GM19239 (cell line): ENCODE results near the gene ZNF710.
"Not testable (repeated sequence)": the region's sequence is repeated elsewhere in the genome, so short reads cannot be mapped to it uniquely, and the experiment has no call there.

Source experiments
- DNase-seq: peaks from one replicate; pipeline ENCODE4 v3.0.0; 2011; ENCODE audit warnings: low spot score; ENCODE audit not compliant: insufficient read length
- FAIRE-seq: peaks from 2 replicates; lab custom pipeline; 2011; peaks lifted over from hg19 to GRCh38; lab: Jason Lieb, UNC

ZNF710 gene, protein sequence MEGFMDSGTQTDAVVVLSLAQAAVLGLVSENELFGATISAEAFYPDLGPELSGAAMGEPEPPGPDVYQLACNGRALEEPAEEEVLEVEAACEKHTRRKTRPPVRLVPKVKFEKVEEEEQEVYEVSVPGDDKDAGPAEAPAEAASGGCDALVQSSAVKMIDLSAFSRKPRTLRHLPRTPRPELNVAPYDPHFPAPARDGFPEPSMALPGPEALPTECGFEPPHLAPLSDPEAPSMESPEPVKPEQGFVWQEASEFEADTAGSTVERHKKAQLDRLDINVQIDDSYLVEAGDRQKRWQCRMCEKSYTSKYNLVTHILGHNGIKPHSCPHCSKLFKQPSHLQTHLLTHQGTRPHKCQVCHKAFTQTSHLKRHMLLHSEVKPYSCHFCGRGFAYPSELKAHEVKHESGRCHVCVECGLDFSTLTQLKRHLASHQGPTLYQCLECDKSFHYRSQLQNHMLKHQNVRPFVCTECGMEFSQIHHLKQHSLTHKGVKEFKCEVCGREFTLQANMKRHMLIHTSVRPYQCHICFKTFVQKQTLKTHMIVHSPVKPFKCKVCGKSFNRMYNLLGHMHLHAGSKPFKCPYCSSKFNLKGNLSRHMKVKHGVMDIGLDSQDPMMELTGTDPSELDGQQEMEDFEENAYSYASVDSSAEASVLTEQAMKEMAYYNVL

DNA sequence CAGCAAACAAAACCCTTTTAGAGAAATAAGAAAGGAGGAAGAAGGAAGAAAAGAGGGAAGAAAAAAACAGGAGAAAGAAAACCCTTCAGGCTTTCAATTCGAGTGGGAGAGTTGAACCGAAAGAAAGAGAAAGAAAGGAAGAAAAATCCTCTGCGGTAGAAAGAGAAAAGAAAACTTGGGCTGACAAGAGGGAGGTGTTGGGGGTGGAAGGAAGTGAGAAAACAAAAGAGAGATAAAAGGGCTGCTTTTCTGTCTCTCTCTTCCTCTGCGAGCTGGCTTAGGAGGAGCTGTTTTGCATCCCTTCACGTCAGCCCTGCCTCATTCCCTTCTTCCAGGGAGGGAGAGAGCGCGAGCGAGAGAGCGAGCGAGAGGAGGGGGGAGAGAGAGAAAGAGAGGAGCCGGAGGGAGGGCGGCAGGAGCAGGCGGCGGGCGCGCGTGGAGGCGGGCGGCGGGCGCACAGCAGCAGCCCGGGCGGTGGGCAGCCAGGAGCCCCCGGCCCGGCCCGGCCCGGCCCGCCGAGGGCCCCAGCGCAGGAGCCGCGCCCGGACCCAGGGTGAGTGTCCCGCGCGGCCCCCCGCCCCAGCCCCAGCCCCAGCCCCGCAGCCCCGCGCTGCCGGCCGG, at the start of gene ZNF710:
Gene ZNF710 (plus strand): TSS at position 263 of the 621 bp plus-strand sequence. CDS start 65,814 bp downstream, outside the sequence.
- FAIRE-seq (peak; percentile 70), DNase-seq (peak; percentile 89)

DNA sequence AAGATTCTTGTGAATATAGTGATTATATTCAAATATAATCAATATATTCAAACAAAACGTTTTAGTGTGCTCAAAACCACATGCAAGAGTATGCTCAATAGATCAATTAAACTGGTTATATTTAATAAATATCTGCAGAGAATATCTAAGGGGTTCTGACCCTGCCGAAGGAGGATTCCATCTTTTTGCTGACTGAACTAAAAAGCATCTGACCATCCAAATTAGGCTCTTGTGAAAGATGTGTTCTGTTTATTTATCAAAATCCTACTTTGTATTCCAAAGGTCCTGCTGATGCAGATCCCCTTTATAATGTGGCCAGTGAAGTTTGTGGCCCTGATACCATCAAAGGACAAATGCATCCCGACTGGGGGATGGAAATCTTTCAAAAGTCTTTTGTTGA, 46.6 kb upstream of the ZNF710 start:
- FAIRE-seq (no peak), DNase-seq (no peak)

DNA sequence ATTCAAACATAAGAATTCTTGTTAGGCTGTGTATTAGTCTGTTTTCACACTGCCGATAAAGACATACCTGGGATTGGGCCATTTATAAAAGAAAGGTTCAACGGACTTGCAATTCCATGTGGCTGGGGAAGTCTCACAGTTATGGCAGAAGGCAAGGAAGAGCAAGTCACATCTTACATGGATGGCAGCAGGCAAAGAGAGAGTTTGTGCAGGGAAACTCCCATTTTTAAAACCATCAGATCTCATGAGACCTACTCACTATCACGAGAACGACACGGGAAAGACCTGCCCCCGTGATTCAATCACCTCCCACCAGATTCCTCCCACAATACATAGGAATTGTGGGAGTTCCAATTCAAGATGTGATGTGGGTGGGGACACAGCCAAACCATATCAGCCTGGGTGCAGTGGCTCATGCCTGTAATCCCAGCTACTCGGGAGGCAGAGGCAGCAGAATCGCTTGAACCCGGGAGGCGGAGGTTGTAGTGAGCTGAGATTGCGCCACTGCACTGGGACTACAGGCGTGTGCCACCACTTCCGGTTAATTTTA, 45.6 kb upstream of the ZNF710 start:
- not testable (repeated sequence) for DNase-seq, FAIRE-seq

DNA sequence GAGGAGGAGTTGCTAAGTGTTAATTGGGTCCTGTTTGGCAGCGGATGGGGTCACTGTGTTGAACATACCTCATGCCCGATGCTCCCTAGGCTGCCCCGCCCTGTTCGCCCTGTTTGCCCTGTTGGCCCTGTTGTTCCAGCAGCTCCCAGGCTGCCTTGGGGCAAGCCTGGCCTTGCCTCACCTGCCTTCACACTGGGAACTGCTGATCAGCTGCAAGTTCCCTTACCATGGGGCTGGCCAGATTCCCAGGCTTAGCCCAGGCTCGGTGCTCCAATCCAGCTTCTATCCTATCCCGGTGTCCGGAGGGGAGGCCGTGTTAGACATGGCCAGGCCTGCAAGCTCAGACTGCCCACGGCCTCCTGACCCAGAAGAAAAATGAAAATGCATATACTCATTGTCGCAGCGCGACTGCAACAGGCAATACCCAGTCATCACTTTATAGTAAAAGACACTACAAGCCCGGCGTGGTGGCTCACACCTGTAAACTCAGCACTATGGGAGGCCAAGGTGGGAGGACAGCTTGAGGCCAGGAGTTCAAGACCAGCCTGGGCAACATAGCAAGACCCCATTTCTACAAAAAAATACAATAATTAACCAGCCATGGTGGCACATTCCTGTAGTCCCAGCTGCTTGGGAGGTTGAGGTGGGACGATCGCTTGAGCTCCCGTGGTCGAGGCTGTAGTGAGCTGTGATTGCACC, 42.9 kb upstream of the ZNF710 start:
- FAIRE-seq (no peak), DNase-seq (no peak)

- FAIRE-seq (no peak), DNase-seq (no peak)
Observed at GRCh38 chr15:89963301-89964231, 37.6 kb upstream of the ZNF710 start.

- DNase-seq: no peak
- no peak for FAIRE-seq
Observed at GRCh38 chr15:89964232-89964954, 36.7 kb upstream of the ZNF710 start.

DNA sequence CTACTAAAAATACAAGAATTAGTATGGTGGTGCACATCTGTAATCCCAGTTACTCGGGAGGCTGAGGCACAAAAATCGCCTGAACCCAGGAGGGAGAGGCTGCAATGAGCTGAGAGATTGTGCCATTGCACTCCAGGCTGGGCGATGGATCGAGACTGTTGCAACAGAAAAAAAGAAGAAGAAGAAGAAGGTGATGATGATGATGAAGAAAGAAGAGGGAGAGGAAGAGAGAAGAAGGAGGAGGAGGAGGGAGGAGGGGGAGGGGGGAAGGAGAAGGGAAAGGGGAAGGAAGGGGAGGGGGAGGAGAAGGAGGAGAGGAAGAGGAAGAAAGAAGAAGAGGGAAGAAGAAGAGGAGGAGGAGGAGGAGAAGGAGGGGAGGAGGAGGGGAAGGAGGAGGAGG, 33.2 kb upstream of the ZNF710 start:
- DNase-seq (no peak), FAIRE-seq (no peak)

DNA sequence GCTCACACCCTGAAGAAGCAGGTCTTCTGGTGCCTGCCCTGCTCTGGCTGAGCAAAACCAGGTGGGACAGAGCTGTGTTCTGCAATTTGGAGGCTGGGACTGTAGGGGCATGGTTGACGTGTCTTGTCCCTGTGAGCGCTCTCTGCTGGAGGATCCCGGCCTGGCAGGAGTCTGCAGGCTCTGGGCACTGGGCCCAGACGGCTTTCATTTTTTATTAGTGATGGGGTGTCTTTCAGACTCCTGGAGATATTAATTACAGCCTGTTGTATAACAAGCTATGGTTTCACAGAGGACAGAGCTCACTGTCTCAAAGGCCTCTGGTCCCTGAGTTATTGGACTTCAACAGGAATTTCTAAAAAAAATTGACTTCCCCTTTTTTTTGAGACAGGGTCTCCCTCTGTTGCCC, 29.5 kb upstream of the ZNF710 start:
- DNase-seq (peak; percentile 64), FAIRE-seq (peak; percentile 71)

- DNase-seq: no peak
Observed at GRCh38 chr15:89972085-89972484, 29.0 kb upstream of the ZNF710 start.

GRCh38 chr15:89975482-89976245, 25.5 kb upstream of the ZNF710 start:
- DNase-seq (no peak), FAIRE-seq (no peak)

More at GRCh38 chr15:89972085-89972484, 29.0 kb upstream of the ZNF710 start:
- FAIRE-seq: no peak

GRCh38 chr15:89976246-89976600, 24.9 kb upstream of the ZNF710 start:
- DNase-seq (no peak), FAIRE-seq (no peak)

DNA sequence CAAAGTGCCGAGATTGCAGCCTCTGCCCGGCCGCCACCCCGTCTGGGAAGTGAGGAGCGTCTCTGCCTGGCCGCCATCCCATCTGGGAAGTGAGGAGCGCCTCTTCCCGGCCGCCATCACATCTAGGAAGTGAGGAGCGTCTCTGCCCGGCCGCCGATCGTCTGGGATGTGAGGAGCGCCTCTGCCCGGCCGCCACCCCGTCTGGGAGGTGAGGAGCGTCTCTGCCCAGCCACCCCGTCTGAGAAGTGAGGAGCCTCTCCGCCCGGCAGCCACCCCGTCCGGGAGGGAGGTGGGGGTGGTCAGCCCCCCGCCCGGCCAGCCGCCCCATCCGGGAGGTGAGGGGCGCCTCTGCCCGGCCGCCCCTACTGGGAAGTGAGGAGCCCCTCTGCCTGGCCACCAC, 23.3 kb upstream of the ZNF710 start:
- DNase-seq, FAIRE-seq: not testable (repeated sequence)

- FAIRE-seq (no peak), DNase-seq (no peak)
Observed at GRCh38 chr15:89978914-89979313, 22.2 kb upstream of the ZNF710 start.

DNA sequence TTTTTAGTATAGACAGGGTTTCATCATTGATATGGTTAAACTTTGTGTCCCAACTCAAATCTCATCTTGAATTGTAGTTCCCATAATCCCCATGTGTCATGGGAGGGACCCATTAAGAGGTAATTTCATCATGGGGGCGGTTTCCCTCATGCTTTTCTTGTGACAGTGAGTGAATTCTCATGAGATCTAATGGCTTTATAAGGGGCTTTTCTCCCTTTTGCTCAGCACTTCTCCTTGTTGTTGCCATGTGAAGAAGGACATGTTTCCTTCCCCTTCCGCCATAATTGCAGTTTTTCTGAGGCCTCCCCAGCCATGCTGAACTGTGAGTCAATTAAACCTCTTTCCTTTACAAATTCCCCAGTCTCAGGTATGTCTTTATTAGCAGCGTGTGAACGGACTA, 20.2 kb upstream of the ZNF710 start:
- no peak for FAIRE-seq
- DNase-seq: no peak

GRCh38 chr15:89982315-89983055, 18.6 kb upstream of the ZNF710 start:
- DNase-seq (no peak), FAIRE-seq (no peak)

- FAIRE-seq (no peak), DNase-seq (no peak)
Observed at GRCh38 chr15:89984001-89984400, 17.1 kb upstream of the ZNF710 start.

GRCh38 chr15:89984421-89985010, 16.6 kb upstream of the ZNF710 start:
- no peak for FAIRE-seq
- DNase-seq: no peak
